Uterus (tissue), 2 donors: ENCODE data around the gene UBAP1L.

Source experiments
- POLR2A ChIP-seq, 2 donors: fragments of 450-650 bp; IDR thresholded peaks; one replicate each; pipeline ENCODE4 v1.6.1; 2016; ENCODE audit warnings: antibody characterized with exemption in 2 of 2, mild to moderate bottlenecking in 1 of 2, moderate library complexity in 1 of 2
- TF ChIP-seq, protein P1 (sequence below), 4 experiments: fragments of 200-600 bp in 2 of 4; fragments of 450-650 bp in 2 of 4; sonication (generic) in 2 of 4; IDR thresholded peaks; one replicate each; pipeline ENCODE4 v1.5.1; 2016 to 2019; ENCODE audit warnings: antibody characterized with exemption in 4 of 4, mild to moderate bottlenecking in 2 of 4, moderate library complexity in 1 of 4

DNA sequence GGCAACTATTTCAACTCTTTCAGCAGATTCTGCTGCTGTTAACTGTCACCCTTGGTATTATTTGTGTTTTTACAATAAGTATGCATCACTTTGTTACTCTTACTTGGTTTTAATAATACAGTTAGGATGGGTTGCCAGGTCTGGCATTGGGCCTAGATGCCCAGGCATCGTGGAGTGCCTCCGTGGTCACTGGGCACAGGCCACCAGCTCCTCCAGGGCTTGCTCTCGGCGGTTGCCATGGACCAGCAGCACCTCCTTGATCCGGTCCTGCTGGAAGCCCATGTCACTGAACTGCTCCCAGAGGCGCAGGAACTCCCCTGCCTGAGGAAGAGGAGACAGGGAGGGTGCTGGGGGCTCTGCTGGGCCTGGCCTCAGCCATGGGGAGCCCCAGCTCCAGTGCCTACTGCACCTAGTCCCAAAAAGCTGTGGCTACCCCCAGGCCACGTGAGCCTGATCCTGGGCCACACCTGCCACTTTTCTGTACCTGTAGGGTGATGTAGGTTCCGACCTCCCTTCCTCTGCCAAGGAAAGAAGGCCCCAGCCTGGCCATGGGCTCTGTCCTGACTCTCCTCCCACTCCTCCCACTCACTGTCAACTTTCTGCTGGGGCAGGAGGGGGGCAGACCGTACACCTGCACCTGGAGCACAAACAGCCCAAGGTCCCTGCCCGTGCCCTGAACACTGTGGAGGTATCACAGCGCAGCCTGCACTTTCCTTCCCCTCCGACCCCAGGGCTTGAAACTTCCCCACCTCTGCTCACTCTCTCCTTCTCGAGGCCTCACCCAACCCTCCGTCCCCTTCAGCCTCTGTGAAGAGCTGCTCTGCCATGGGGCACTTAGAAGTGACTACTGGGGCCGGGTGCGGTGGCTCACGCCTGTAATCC, 21.8 kb downstream of the UBAP1L start:
- TF ChIP-seq POLR2A (IDR thresholded peaks at IDR 0.05), result no peak
- TF ChIP-seq, protein P1, sequence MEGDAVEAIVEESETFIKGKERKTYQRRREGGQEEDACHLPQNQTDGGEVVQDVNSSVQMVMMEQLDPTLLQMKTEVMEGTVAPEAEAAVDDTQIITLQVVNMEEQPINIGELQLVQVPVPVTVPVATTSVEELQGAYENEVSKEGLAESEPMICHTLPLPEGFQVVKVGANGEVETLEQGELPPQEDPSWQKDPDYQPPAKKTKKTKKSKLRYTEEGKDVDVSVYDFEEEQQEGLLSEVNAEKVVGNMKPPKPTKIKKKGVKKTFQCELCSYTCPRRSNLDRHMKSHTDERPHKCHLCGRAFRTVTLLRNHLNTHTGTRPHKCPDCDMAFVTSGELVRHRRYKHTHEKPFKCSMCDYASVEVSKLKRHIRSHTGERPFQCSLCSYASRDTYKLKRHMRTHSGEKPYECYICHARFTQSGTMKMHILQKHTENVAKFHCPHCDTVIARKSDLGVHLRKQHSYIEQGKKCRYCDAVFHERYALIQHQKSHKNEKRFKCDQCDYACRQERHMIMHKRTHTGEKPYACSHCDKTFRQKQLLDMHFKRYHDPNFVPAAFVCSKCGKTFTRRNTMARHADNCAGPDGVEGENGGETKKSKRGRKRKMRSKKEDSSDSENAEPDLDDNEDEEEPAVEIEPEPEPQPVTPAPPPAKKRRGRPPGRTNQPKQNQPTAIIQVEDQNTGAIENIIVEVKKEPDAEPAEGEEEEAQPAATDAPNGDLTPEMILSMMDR (IDR thresholded peaks at IDR 0.05), result no peak
